ENCODE data around the gene VOPP1.

- TF ChIP-seq ZFP90 (CRISPR knock-in tag; IDR thresholded peaks at IDR 0.05; ENCODE audit: borderline replicate concordance), result no peak
- no peak for TF ChIP-seq ZBTB2 (CRISPR knock-in tag; IDR thresholded peaks at IDR 0.05; ENCODE audit: low read depth)
- no peak for TF ChIP-seq FOXO1 (CRISPR knock-in tag; IDR thresholded peaks at IDR 0.05)
- TF ChIP-seq FOXO4 (CRISPR knock-in tag; conservative IDR thresholded peaks at IDR 0.05), result no peak
- no peak for TF ChIP-seq CTCF (CRISPR knock-in tag; IDR thresholded peaks at IDR 0.05)
- TF ChIP-seq NFATC3 (CRISPR knock-in tag; IDR thresholded peaks at IDR 0.05), result no peak
- TF ChIP-seq GRHL1 (CRISPR knock-in tag; conservative IDR thresholded peaks at IDR 0.05), result no peak
- TF ChIP-seq ZMYM2 (CRISPR knock-in tag; IDR thresholded peaks at IDR 0.05), result no peak
- TF ChIP-seq THAP11 (CRISPR knock-in tag; IDR thresholded peaks at IDR 0.05), result no peak
- TF ChIP-seq CREB1 (IDR thresholded peaks at IDR 0.05), result no peak
- no peak for TF ChIP-seq CREB1 (CRISPR knock-in tag; IDR thresholded peaks at IDR 0.05)
- TF ChIP-seq KAT8 (CRISPR knock-in tag; IDR thresholded peaks at IDR 0.05), result no peak
- no peak for TF ChIP-seq ZZZ3 (CRISPR knock-in tag; IDR thresholded peaks at IDR 0.05; ENCODE audit: borderline replicate concordance)
Observed at GRCh38 chr7:55444786-55445185, 127.5 kb downstream of the VOPP1 start.

All from HepG2 (cell line).